ENCODE measurements around the gene ARMH3.

- TF ChIP-seq CTCF (conservative IDR thresholded peaks at IDR 0.05; ENCODE audit: low read depth in 2 of 2) = no peak
- no peak for TF ChIP-seq NANOG (IDR thresholded peaks at IDR 0.05; ENCODE audit: borderline replicate concordance)
- TF ChIP-seq EZH2 (IDR thresholded peaks at IDR 0.05; ENCODE audit: low read depth, unreplicated experiment) = no peak
- TF ChIP-seq ZNF331 (CRISPR knock-in tag; IDR thresholded peaks at IDR 0.05; ENCODE audit: low read depth) = no peak
- no peak for TF ChIP-seq JUNB (IDR thresholded peaks at IDR 0.05; ENCODE audit: unreplicated experiment)
- TF ChIP-seq POLR2AphosphoS5 (IDR thresholded peaks at IDR 0.05; ENCODE audit: low read depth) = no peak
- no peak for TF ChIP-seq REST (IDR thresholded peaks at IDR 0.05; ENCODE audit: unreplicated experiment)
- TF ChIP-seq CREB1 (CRISPR knock-in tag; IDR thresholded peaks at IDR 0.05; ENCODE audit: low read depth) = no peak
- no peak for TF ChIP-seq EZH2phosphoT487 (IDR thresholded peaks at IDR 0.05; ENCODE audit: unreplicated experiment)
- no peak for TF ChIP-seq STAT1 (IDR thresholded peaks at IDR 0.05; ENCODE audit: unreplicated experiment)
- TF ChIP-seq ZNF114 (CRISPR knock-in tag; IDR thresholded peaks at IDR 0.05) = no peak
- TF ChIP-seq ETS1 (IDR thresholded peaks at IDR 0.05) = no peak
Measured at GRCh38 chr10:101838416-101838970, 217.5 kb downstream of the ARMH3 start.
